ENCODE measurements around the gene CIAPIN1. TPM values are rescaled to one million over a fixed set of nuclear protein-coding genes. Genes with fewer than 3 reads are reported as not detected.

The CIAPIN1 gene
- total and polyA plus RNA-seq, 2 of the 8 experiments (the other 6 are each of a cell fraction or from before 2014, with no cell fraction given) = 76.8 to 83.6 TPM

DNA sequence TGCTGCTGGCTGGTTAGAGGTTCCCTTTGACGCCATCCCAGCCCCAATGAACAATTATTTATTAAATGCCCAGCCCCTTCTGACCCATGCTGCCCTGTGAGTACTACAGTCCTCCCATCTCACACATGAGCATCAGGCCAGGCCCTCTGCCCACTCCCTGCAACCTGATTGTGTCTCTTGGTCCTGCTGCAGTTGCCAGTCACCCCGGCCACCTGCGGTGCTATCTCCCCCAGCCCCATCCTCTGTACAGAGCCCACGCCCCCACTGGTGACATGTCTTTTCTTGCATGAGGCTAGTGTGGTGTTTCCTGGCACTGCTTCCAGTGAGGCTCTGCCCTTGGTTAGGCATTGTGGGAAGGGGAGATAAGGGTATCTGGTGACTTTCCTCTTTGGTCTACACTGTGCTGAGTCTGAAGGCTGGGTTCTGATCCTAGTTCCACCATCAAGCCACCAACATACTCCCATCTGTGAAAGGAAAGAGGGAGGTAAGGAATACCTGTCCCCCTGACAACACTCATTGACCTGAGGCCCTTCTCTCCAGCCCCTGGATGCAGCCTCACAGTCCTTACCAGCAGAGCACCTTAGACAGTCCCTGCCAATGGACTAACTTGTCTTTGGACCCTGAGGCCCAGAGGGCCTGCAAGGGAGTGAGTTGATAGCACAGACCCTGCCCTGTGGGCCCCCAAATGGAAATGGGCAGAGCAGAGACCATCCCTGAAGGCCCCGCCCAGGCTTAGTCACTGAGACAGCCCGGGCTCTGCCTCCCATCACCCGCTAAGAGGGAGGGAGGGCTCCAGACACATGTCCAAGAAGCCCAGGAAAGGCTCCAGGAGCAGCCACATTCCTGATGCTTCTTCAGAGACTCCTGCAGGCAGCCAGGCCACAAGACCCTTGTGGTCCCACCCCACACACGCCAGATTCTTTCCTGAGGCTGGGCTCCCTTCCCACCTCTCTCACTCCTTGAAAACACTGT is 63.6 kb downstream of the CIAPIN1 start:
- H3K4me2 ChIP-seq (ENCODE audit: insufficient read depth in 1 of 2, low read depth in 2 of 2, low read length in 2 of 2) = no peak overlapping the region
- CTCF ChIA-PET (ENCODE audit: partially characterized antibody) = interaction anchor here (1.4 to 3.7 kb wide), 2 partner anchors 24 to 34 kb away, joined by 3 to 32 read pairs; no protein-coding TSS in a partner anchor
- no peak for DNase-seq (ENCODE audit: low read depth in 1 of 2, low spot score in 2 of 2)

More for the DNA sequence above, 63.6 kb downstream of the CIAPIN1 start:
- no peaks in the 10 kb centered on the region for H3K79me2 ChIP-seq (ENCODE audit: control insufficient read depth in 1 of 2, insufficient read depth in 2 of 2, low read length in 2 of 2)
- H3K27ac ChIP-seq (ENCODE audit: low read depth, low read length) = no peak overlapping the region
- no peak overlapping the region for H2AFZ ChIP-seq (ENCODE audit: low read length)
- FAIRE-seq = no peak
- no peak overlapping the region for H2AK5ac ChIP-seq (ENCODE audit: low read depth, low read length)
- no peak overlapping the region for H3K4ac ChIP-seq (replicated peaks; ENCODE audit: insufficient read length, low read depth, low read length)
- no peak overlapping the region for H3K23ac ChIP-seq (ENCODE audit: insufficient read length)
- H2BK20ac ChIP-seq (ENCODE audit: low read length) = no peak overlapping the region
- no peaks in the 10 kb centered on the region for H3K9me3 ChIP-seq (ENCODE audit: insufficient read depth in 2 of 2, low read depth in 1 of 2, low read length in 1 of 2)
- no peak overlapping the region for H4K5ac ChIP-seq (ENCODE audit: insufficient read length, low read depth, low read length)
- H3K9ac ChIP-seq (replicated peaks in 1 of 4; ENCODE audit: extremely low read depth in 1 of 4, low read depth in 3 of 4, low read length in 3 of 4) = no peak overlapping the region
- no peaks in the 10 kb centered on the region for H3K23me2 ChIP-seq (ENCODE audit: low read depth, low read length)
- peaks cover 0 to under 1% of the 10 kb centered on the region in 2 experiments for H4K20me1 ChIP-seq (replicated peaks in 1 of 2; ENCODE audit: control insufficient read depth in 1 of 2, insufficient read depth in 2 of 2, low read length in 2 of 2)
- no peak overlapping the region for H4K91ac ChIP-seq (replicated peaks; ENCODE audit: insufficient read length, low read length)
- H2BK15ac ChIP-seq (ENCODE audit: low read length) = no peak overlapping the region
- WGBS, 2 experiments (ENCODE audit: extremely low coverage in 1 of 2, insufficient coverage in 1 of 2, insufficient read length in 1 of 2, insufficient replicate concordance in 2 of 2, low coverage in 1 of 2, low lambda C conversion rate in 2 of 2, missing lambda C conversion rate in 1 of 2) = 87% methylated on average over 8 of the region's 8 CpGs; no CpG with 5 or more reads in 1 of the 2 experiments
- H4K8ac ChIP-seq (ENCODE audit: extremely low read depth, insufficient read depth, low read length) = peak overlapping the region; percentile 2; the same call in 1 of the 2 replicates
- no peak overlapping the region for H3K18ac ChIP-seq (ENCODE audit: extremely low read depth, low read length)
- H3K14ac ChIP-seq (ENCODE audit: insufficient read length) = no peak overlapping the region
- no peak overlapping the region for H3K56ac ChIP-seq (replicated peaks; ENCODE audit: insufficient read length, low read depth, low read length)
- POLR2A ChIA-PET (ENCODE audit: partially characterized antibody) = no interaction called here
- H2BK120ac ChIP-seq (replicated peaks; ENCODE audit: low read depth, low read length) = no peak overlapping the region
- TF ChIP-seq TEAD4 (IDR thresholded peaks at IDR 0.05; ENCODE audit: low read depth, low read length) (no peak), POLR2AphosphoS5 (IDR thresholded peaks at IDR 0.05; ENCODE audit: low read depth, low read length) (no peak)
- no peaks in the 10 kb centered on the region for H3K36me3 ChIP-seq (ENCODE audit: control insufficient read depth in 2 of 4, insufficient read depth in 4 of 4, low read length in 3 of 4)
- H3K79me1 ChIP-seq (ENCODE audit: low read depth, low read length) = no peaks in the 10 kb centered on the region
- H2BK12ac ChIP-seq (ENCODE audit: low read depth, low read length) = no peak overlapping the region
- H3K27me3 ChIP-seq (replicated peaks in 1 of 4; ENCODE audit: control insufficient read depth in 3 of 4, extremely low read depth in 1 of 4, insufficient read depth in 3 of 4, low read length in 3 of 4) = no peaks in the 10 kb centered on the region
- H3K4me3 ChIP-seq (ENCODE audit: extremely low read depth in 1 of 4, insufficient read depth in 2 of 4, low read depth in 3 of 4, low read length in 4 of 4) = no peak overlapping the region
- H3K4me1 ChIP-seq (replicated peaks in 1 of 4; ENCODE audit: control insufficient read depth in 3 of 4, insufficient read depth in 4 of 4, low read length in 3 of 4) = peaks cover 0 to 2% (median 1%) of the 10 kb centered on the region in 4 experiments; a peak in 1 of 7 replicates
- no peak overlapping the region for H2BK5ac ChIP-seq (ENCODE audit: low read depth, low read length)

Data from H1 (cell line).